ENCODE results near the gene RRP1.

The RRP1 gene

DNA sequence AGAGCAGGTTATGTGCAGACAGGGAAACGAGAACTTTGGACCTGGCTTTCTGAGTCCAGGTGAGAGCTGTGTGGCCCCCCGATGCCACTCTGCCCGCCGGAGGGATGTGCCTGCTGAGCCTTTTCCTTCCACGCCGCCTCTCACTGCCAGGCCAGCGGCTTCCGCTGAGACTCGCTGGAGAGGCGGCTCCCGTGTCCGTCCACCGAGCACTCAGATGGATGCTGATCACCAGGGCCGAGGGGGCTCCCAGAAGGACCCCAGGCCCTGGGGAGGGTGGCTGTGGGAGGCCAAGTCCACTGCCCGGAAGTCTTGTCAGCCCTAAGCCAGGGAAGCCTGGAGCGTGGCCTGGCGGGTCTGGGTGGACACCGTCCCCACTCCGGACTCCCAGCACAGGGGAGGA lies 29.7 kb upstream of the RRP1 start:
- DNase-seq: no peak

- no peak for DNase-seq
Measured at GRCh38 chr21:43760391-43760958, 28.9 kb upstream of the RRP1 start.

GRCh38 chr21:43761886-43762285 lies 27.5 kb upstream of the RRP1 start:
- DNase-seq: no peak

DNA sequence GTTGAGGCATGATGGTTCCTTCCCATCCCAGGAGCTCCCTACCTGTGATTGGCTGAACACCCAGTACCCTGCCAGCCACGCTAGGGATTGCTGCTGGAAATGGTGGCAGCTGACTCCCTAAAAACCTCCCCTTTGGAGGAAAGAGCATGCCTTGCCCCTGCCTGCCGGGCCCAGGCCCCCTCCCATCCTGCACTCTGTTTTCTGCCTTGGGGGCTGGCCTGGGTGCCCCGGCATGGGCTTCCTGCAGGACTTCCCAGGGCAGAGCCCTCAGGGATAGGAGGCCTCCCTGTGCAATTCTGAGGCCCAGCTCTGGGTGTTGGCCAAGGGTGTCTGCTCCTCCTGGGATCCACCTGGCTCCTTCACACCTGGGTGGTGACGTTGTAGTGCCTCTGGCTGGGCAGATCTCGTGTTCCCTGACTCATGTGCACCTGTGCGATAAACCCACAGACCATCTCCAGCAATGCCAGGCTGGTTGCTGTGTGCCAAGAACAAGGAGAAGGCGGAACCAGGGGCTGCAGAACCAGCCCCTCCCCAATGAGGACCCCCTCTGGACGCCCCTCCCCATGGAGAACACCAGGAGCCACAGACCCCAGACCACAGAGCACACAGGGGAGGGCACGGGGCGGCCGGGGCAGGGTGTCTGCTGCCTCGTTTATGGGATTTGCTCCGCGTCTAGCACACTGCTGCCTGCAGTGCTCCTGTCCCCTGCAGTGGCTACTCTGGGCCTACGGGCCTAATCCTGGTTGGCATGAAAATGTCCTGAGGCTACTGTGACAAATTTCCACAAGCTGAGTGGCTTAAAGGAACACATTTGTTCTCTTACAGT lies 26.9 kb upstream of the RRP1 start:
- DNase-seq: no peak

DNA sequence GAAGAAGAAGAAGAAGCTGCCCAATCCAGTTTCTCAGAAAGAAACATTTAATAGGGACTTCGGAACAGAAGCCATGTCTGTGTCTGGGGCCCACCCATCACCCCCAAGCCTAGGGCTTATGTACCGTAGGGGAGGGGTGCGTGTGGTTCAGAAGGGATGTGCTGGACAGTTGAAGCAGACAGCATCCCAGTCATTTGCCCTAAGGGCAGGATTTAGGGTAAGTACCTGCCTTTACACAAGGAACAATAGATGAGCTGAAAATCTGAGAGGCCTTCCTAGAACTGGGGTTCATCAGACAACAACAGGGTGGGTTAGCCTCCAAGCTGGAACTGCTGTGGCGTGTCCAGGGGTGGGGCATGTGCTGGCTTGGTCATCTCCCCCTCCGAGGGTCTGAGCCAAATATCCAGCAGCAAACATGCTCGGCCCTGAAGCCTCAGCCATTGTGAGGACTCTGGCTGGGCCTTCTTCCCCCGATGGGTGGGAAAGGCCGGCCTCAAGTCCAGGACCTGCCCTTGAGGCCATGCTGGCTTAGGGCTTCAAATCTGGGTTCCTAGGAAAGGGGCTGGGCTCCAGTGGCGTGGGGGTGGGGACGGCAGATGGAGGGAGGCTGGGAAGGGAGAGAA lies 25.4 kb upstream of the RRP1 start:
- DNase-seq: no peak

GRCh38 chr21:43764576-43765495 lies 24.5 kb upstream of the RRP1 start:
- DNase-seq: no peak

DNA sequence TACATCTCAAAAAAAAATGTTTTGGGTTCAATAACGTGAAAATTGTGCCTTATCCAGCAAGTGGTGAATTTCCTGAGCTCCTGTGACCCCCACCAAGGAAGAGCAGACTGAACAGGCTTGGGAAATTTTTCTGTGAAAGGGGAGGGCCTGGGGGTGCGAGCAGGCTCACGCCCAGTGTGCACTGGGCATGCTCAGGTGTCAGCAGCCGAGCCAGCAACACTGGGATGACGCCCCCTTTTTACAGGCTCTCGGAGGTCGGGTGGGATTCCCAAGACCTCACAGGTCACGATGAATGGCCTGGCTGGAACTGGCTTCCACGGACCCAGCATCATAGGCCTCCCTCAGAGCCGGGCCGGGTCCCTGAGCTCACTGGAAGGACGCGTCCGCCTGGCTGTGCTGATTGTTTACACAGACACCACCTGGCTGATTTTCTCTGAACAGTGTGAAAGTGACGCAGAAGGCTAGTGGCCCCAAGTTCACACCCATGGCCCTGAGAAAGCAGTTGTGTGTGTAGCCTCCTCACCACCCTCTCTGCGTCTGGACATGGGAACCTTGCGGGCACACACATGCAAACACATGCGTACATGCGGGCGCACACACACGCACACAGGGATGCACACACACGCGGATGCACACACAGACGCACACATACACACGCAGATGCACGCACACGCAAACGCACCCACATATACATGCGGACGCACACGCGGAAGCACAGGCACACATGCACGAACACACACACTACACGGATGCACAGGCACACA lies 22.5 kb upstream of the RRP1 start:
- DNase-seq: no peak

DNA sequence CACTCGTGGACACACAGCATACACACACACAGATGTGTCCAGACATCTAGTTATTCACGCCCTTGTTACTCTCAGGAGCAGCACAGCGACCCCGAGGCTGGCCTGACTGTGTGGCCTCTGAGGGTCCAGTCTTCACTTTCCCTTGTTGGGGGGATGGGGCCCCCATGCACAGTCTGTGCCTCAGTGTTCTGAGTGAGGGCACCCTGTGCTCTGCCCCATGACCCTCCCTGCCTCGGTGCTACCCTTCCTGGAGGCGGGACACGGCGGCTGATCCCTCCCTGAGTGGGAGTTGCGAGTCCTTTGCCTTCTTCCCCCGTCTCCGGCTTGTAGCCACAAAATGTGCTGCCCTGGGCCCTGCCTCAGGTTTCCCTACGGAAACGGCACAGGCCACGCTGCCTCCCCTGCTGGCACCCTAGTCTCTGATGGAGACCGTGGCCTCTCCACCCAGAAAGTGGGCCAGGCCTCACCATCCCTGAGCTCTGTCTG lies 21.8 kb upstream of the RRP1 start:
- no peak for DNase-seq

GRCh38 chr21:43767984-43768867 lies 21.2 kb upstream of the RRP1 start:
- no peak for DNase-seq

- no peak for DNase-seq
Measured at GRCh38 chr21:43768868-43769167, 20.6 kb upstream of the RRP1 start.

GRCh38 chr21:43769325-43769958 lies 19.9 kb upstream of the RRP1 start:
- no peak for DNase-seq

DNA sequence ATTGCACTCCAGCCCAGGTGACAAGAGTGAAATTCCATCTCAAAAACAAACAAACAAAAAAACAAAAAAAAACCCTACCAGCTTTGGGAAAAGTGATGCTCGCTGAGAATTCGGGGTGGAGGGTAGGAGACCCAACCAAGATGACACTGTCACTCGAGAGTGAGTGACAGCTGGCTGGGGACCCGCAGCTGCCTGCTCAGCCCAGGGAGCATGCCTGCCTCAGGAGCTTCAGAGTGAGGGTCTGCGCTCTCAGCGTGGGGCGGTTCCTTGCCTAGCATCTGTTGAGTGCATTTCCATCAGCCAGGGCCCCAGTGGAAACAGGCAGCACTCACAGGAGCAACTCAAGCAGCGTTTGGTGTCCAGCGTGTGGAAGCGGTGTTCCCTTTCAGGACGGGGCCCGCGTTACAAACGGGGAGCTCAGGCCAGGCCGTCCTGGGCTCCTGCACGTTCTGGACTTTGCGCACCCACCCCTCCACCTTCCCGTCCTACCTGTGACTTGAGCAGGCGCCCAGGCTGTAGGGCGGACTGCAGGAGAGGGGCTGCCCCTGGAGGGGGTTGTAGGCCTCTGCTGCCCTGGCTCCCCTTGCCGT lies 19.2 kb upstream of the RRP1 start:
- no peak for DNase-seq

- no peak for DNase-seq
Measured at GRCh38 chr21:43771199-43771675, 18.1 kb upstream of the RRP1 start.

DNA sequence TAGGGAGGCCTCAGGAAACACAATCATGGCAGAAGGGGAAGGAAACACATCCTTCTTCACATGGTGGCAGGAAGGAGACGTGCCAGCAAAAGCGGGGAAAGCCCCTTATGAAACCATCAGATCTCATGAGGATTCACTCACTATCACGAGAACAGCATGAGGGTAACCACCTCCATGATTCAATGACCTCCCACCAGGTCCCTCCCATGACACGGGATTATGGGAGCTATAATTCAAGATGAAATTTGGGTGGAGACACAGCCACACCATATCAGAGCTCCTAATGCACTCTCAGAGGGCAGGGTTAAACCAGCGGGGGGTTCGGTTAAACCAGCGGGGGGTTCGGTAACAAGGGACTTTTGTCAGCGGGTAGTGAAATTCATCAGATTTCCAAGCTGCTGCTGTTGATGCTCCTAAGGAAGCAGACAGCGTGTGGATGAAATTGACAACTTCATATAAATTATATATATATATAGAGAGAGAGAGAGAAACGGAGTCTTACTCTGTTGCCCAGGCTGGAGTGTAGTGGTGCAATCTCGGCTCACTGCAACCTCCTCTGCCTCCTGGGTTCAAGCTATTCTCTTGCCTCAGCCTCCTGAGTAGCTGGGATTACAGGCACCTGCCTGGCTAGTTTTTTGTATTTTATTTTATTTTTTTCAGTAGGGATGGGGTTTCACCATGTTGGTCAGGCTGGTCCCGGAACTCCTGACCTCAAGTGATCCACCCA lies 17.5 kb upstream of the RRP1 start:
- no peak for DNase-seq

GRCh38 chr21:43772425-43772821 lies 17.0 kb upstream of the RRP1 start:
- no peak for DNase-seq

DNA sequence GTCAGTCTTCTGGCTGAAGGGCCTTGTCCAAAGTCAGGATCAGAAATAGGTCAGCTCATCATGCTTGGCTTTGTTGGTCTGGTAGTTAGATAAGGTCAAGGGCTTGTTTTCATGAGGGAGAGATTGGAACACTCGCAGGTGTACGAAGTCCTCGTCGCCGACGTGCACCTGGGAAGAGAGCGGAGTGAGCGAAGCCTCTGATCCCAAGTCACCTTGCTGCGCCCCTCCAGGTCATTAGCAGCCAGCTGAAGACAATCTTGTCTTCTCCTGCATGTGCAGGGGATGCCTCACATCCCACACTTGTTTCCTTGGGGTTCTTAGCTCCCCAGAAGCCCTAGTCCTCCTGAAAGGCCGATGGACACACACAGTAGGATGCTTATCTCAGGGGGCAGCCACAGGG lies 15.2 kb upstream of the RRP1 start:
- DNase-seq: no peak

DNA sequence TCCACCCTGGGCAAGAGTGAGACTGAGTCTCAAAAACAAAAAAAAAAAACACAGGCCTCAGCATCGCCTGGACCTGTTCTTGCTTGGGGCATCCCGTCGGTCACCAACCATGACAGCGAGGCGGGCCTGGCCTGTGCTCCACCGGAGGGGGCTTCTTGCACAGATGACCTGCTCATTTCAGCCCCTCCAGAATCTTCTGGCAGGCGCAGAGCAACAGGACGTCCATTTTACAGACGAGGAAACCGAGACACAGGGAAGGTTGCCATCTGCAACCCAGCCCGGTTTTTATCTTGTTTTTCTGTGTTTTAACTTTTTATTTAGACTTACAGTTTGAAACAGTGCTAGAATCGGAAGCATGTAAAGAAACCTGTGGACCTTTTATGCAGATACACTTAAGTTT lies 14.2 kb upstream of the RRP1 start:
- no peak for DNase-seq

- peak; percentile 86 for DNase-seq
Measured at GRCh38 chr21:43775795-43776430, 13.5 kb upstream of the RRP1 start, which contains the start of gene CSTB. TSS of gene CSTB (minus strand) at chr21:43776308. CDS start at chr21:43776269, 39 bp downstream.

GRCh38 chr21:43777953-43778352 lies 11.4 kb upstream of the RRP1 start:
- DNase-seq: no peak

All from activated CD8-positive, alpha-beta memory T cell treated with anti-CD3 and anti-CD28 coated beads, Interleukin-2, amount 50 U/mL, for 4 hours (primary cell).